ENCODE measurements around the gene KRT2. TPM values are rescaled to one million over a fixed set of nuclear protein-coding genes. Genes with fewer than 3 reads are reported as not detected.

The KRT2 gene
- total RNA-seq, 2 experiments from 2014 or later, result not detected

DNA sequence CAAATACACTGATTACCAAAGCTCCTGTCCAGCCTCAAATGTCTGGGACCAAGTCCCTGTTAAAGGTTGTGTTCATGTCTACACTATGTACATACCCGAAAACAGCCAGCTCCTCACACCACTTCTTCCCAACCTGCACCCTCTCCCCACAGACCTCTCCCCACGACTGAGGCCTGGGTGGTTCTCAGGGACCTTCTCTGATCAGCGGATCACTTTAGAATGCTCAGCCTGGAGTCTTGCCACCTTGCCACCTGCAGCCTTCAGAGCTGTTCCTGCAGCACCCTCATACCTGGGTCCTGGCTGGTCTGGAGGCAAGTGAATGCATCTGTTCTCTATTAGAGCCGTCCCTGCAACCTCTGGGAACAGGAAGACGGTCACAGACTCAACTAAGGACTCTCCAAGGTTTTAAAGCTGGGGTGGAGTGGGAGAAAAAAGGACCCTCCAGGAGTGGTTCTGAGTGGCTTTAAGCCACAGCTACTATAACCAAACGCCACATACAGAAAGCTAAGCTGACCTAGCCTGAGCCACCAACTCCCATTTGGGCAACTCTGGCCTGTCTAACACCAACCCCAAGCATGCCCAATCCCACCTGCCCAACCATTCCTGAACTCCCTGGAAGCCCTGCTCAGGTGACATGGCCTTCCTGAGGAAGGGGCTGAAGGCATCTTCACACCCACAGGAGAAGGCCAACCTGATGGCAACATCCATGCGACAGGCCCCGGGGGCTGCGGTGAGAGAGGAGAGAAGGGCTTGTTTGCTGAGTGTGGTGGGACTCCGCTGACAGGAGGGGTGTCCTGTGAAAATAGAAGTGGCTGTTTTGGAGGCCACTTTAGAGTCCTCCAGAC, 8.6 kb downstream of the KRT2 start:
- H3K36me3 ChIP-seq (ENCODE audit: insufficient read depth, low read length), result no peaks in the 10 kb centered on the region
- POLR2A ChIA-PET, result no interaction called here
- intact Hi-C loops (cut with micrococcal nuclease; ENCODE audit: unreplicated experiment), result no loop called here
- no peaks in the 10 kb centered on the region for H3K9me2 ChIP-seq (ENCODE audit: insufficient read depth, low read length)
- no peak for TF ChIP-seq EZH2phosphoT487 (IDR thresholded peaks at IDR 0.05; ENCODE audit: borderline replicate concordance, low read depth, low read length)
- TF ChIP-seq, protein P1, sequence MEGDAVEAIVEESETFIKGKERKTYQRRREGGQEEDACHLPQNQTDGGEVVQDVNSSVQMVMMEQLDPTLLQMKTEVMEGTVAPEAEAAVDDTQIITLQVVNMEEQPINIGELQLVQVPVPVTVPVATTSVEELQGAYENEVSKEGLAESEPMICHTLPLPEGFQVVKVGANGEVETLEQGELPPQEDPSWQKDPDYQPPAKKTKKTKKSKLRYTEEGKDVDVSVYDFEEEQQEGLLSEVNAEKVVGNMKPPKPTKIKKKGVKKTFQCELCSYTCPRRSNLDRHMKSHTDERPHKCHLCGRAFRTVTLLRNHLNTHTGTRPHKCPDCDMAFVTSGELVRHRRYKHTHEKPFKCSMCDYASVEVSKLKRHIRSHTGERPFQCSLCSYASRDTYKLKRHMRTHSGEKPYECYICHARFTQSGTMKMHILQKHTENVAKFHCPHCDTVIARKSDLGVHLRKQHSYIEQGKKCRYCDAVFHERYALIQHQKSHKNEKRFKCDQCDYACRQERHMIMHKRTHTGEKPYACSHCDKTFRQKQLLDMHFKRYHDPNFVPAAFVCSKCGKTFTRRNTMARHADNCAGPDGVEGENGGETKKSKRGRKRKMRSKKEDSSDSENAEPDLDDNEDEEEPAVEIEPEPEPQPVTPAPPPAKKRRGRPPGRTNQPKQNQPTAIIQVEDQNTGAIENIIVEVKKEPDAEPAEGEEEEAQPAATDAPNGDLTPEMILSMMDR (conservative IDR thresholded peaks at IDR 0.05; ENCODE audit: low read length), result no peak
- H3K4me2 ChIP-seq (ENCODE audit: low read length), result no peak overlapping the region
- no peak for DNase-seq (ENCODE audit: low spot score)
- BruUV-seq (replicated peaks), result no TSS peak
- no peaks in the 10 kb centered on the region for H3K9me3 ChIP-seq (ENCODE audit: low read length)
- no peak overlapping the region for H3K27ac ChIP-seq (ENCODE audit: low read depth, low read length, poor library complexity, severe bottlenecking)
- H3K4me3 ChIP-seq (ENCODE audit: low read depth, low read length, poor library complexity, severe bottlenecking), result no peak overlapping the region
- H2AFZ ChIP-seq (ENCODE audit: low read length), result no peak overlapping the region
- no peaks in the 10 kb centered on the region for H4K20me1 ChIP-seq (ENCODE audit: insufficient read depth, low read length)
- H3K79me2 ChIP-seq (ENCODE audit: insufficient read depth, low read depth, low read length), result no peaks in the 10 kb centered on the region
- no peaks in the 10 kb centered on the region for H3K4me1 ChIP-seq (ENCODE audit: insufficient read depth, low read length, poor library complexity, severe bottlenecking)
- CTCF ChIA-PET (ENCODE audit: unreplicated experiment), result no interaction called here

DNA sequence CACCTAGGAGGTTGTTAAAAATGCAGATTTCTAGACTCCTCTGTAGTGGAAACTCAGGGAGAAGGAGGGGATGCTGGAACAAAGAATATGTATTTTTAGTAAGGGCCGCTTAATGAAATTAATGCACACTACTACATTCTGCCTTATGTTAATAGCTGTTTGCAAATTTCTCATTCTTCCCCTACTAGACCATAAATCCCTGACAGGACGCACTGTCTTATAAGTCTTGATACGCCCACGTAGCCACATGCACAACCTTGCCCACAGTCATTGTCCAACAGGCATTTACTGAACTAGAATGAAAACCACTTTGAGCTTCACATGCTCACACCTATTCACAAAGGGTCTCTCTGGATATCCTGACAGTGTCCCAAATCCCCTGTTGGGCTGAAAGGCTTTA, 10.5 kb downstream of the KRT2 start:
- Histone ChIP-seq H3K36me3 (ENCODE audit: insufficient read depth, low read length) (no peaks in the 10 kb centered on the region), H3K4me3 (ENCODE audit: low read depth, low read length, poor library complexity, severe bottlenecking) (no peak overlapping the region), H3K4me2 (ENCODE audit: low read length) (no peak overlapping the region), H3K27ac (ENCODE audit: low read depth, low read length, poor library complexity, severe bottlenecking) (no peak overlapping the region), H3K79me2 (ENCODE audit: insufficient read depth, low read depth, low read length) (no peaks in the 10 kb centered on the region), H2AFZ (ENCODE audit: low read length) (no peak overlapping the region), H3K4me1 (ENCODE audit: insufficient read depth, low read length, poor library complexity, severe bottlenecking) (no peaks in the 10 kb centered on the region), H3K9me2 (ENCODE audit: insufficient read depth, low read length) (no peaks in the 10 kb centered on the region), H3K9me3 (ENCODE audit: low read length) (no peaks in the 10 kb centered on the region), H4K20me1 (ENCODE audit: insufficient read depth, low read length) (no peaks in the 10 kb centered on the region)
- ChIA-PET CTCF (ENCODE audit: unreplicated experiment) (no interaction called here), POLR2A (interaction anchor here (0.7 kb wide), 1 partner anchor 183 kb away, joined by 3 read pairs; no protein-coding TSS in a partner anchor)
- TF ChIP-seq EZH2phosphoT487 (IDR thresholded peaks at IDR 0.05; ENCODE audit: borderline replicate concordance, low read depth, low read length), result no peak
- TF ChIP-seq, protein P1 (conservative IDR thresholded peaks at IDR 0.05; ENCODE audit: low read length), result no peak
- BruUV-seq (replicated peaks), result no TSS peak
- DNase-seq (ENCODE audit: low spot score), result no peak
- intact Hi-C loops (cut with micrococcal nuclease; ENCODE audit: unreplicated experiment), result no loop called here

DNA sequence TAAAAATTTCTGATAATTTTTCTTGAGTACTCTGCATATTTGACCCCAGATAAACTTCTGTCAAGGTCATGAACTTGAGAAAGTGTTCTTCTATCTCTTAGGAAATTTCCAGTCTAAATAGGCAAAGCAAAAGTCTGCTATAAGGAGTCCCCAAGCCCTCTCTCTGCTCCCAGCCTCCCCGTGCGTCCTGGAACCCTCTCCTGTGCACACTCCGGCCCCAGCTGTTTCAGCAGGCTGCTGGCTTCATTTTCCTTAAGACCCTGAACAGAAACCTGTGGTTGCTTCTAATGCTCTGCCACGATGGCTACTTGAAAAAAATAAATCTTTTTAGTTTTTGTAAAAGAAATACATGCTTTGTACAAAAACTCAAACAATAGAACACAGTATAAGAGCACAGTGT, 14.7 kb downstream of the KRT2 start:
- no peak overlapping the region for H3K4me2 ChIP-seq (ENCODE audit: low read length)
- H3K27ac ChIP-seq (ENCODE audit: low read depth, low read length, poor library complexity, severe bottlenecking), result no peak overlapping the region
- intact Hi-C loops (cut with micrococcal nuclease; ENCODE audit: unreplicated experiment), result no loop called here
- H3K36me3 ChIP-seq (ENCODE audit: insufficient read depth, low read length), result no peaks in the 10 kb centered on the region
- no peak for TF ChIP-seq EZH2phosphoT487 (IDR thresholded peaks at IDR 0.05; ENCODE audit: borderline replicate concordance, low read depth, low read length)
- TF ChIP-seq, protein P1 (conservative IDR thresholded peaks at IDR 0.05; ENCODE audit: low read length), result no peak
- ChIA-PET CTCF (ENCODE audit: unreplicated experiment) (no interaction called here), POLR2A (no interaction called here)
- H4K20me1 ChIP-seq (ENCODE audit: insufficient read depth, low read length), result no peaks in the 10 kb centered on the region
- no peak overlapping the region for H2AFZ ChIP-seq (ENCODE audit: low read length)
- H3K79me2 ChIP-seq (ENCODE audit: insufficient read depth, low read depth, low read length), result no peaks in the 10 kb centered on the region
- BruUV-seq (replicated peaks), result no TSS peak
- H3K4me3 ChIP-seq (ENCODE audit: low read depth, low read length, poor library complexity, severe bottlenecking), result no peak overlapping the region
- H3K9me3 ChIP-seq (ENCODE audit: low read length), result no peaks in the 10 kb centered on the region
- H3K4me1 ChIP-seq (ENCODE audit: insufficient read depth, low read length, poor library complexity, severe bottlenecking), result no peaks in the 10 kb centered on the region
- no peaks in the 10 kb centered on the region for H3K9me2 ChIP-seq (ENCODE audit: insufficient read depth, low read length)
- DNase-seq (ENCODE audit: low spot score), result no peak

All from OCI-LY7 (cell line).